Loucy (cell line): ENCODE data around the gene SIK1.

Experiments
- EZH2phosphoT487 ChIP-seq: fragments of 200-600 bp; IDR thresholded peaks from 2 replicates; pipeline ENCODE4 v1.6.1; 2018; ENCODE audit warnings: antibody characterized with exemption, mild to moderate bottlenecking, moderate library complexity, borderline replicate concordance
- TF ChIP-seq, protein P1 (sequence below): fragments of 200-600 bp; sonication (generic); conservative IDR thresholded peaks from 2 replicates; pipeline ENCODE4 v1.5.1; 2014; ENCODE audit warnings: mild to moderate bottlenecking, antibody characterized with exemption, low read length

DNA sequence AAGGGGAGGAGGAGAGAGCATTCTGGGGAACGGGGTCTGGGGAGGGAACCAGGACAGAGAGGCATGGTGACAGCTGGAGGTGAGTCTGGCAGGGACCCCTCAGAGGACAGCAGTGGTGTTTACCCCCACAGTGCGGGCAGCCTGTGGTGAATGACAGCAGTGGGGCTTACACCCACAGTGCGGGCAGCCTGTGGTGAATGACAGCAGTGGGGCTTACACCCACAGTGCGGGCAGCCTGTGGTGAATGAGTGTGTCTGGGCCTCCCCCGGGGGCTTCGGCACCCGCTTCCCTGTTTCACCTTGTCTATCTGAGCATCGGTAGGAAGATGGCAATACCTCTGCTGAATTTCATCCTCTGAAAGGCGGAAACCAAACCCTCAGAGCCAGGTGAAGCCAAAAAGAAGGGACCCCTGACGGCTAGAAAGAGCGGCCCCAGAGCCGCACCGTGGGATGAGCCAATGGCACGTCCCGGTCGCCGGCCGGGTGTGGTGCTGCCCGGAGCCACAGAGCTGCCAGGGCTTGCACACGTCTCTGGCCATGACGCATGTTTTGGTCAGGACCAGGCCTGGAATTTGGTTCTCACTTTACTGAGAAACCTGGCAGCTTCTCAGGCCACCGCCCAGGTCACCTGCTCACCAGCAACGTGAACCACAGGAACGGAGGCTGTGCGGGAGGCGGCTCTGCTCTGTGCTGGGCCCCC is 54.1 kb downstream of the SIK1 start:
- TF ChIP-seq, protein P1, sequence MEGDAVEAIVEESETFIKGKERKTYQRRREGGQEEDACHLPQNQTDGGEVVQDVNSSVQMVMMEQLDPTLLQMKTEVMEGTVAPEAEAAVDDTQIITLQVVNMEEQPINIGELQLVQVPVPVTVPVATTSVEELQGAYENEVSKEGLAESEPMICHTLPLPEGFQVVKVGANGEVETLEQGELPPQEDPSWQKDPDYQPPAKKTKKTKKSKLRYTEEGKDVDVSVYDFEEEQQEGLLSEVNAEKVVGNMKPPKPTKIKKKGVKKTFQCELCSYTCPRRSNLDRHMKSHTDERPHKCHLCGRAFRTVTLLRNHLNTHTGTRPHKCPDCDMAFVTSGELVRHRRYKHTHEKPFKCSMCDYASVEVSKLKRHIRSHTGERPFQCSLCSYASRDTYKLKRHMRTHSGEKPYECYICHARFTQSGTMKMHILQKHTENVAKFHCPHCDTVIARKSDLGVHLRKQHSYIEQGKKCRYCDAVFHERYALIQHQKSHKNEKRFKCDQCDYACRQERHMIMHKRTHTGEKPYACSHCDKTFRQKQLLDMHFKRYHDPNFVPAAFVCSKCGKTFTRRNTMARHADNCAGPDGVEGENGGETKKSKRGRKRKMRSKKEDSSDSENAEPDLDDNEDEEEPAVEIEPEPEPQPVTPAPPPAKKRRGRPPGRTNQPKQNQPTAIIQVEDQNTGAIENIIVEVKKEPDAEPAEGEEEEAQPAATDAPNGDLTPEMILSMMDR = no peak
- no peak for TF ChIP-seq EZH2phosphoT487
